ENCODE results near the gene NPB.
A peak's percentile ranks its signal among the peaks of the same experiment; 100 is the strongest.

NPB gene

GRCh38 chr17:81918832-81919545 is 17.0 kb downstream of the NPB start (continued):
- TF ChIP-seq ZNF24 (tag by site-specific recombination; IDR thresholded peaks at IDR 0.05): no peak

- Histone ChIP-seq H3K9me3 (ENCODE audit: control insufficient read depth, insufficient read depth, low read depth, low read length) (no peaks in the 10 kb centered on the region), H3K4me3 (ENCODE audit: low read depth, low read length) (no peak overlapping the region), H3K36me3 (ENCODE audit: control insufficient read depth in 2 of 2, insufficient read depth in 1 of 2, low read length in 2 of 2) (peaks cover 6 to 45% of the 10 kb centered on the region in 2 experiments; a peak in 1 of 3 replicates), H3K4me1 (ENCODE audit: control insufficient read depth, insufficient read depth, low read length) (0 out of 2 replicates have a peak, but pooled peaks cover 2% of the 10 kb centered on the region), H3K27ac (ENCODE audit: extremely low read depth, low read depth, low read length) (0 out of 2 replicates have a peak overlapping the region, but pooled peaks have one; percentile 1)
- peak; percentile 59; the same call in 1 of the 2 replicates for TF ChIP-seq GLIS2 (tag by site-specific recombination; IDR thresholded peaks at IDR 0.05)
- TF ChIP-seq ZNF837 (tag by site-specific recombination; IDR thresholded peaks at IDR 0.05): no peak
- peak; percentile 58; the same call in 1 of the 2 replicates for TF ChIP-seq GLIS1 (tag by site-specific recombination; IDR thresholded peaks at IDR 0.05)
- 0 out of 2 replicates have a peak, but pooled peaks have one; percentile 8 for TF ChIP-seq SP2 (tag by site-specific recombination; IDR thresholded peaks at IDR 0.05)
- TF ChIP-seq ZNF518A (tag by site-specific recombination; conservative IDR thresholded peaks at IDR 0.05; ENCODE audit: low read depth): no peak
- TF ChIP-seq ZFHX2 (tag by site-specific recombination; conservative IDR thresholded peaks at IDR 0.05): peak; percentile 73
- peak; percentile 81 for TF ChIP-seq EGR2 (tag by site-specific recombination; IDR thresholded peaks at IDR 0.05; ENCODE audit: low read depth)
- CTCF ChIA-PET: interaction anchor here (0.6 kb wide), 2 partner anchors 15 to 217 kb away, joined by 3 read pairs; no protein-coding TSS in a partner anchor
- POLR2A ChIA-PET: interaction anchor here (0.5 to 1.2 kb wide), 4 partner anchors 9 to 102 kb away, joined by 3 to 6 read pairs (median 4); partner anchors contain the start of genes CENPX, LRRC45 and PCYT2
Observed at GRCh38 chr17:81920612-81921536, 18.8 kb downstream of the NPB start.

GRCh38 chr17:81921537-81921862 is 19.5 kb downstream of the NPB start:
- peaks cover 6 to 41% of the 10 kb centered on the region in 2 experiments; a peak in 1 of 3 replicates for H3K36me3 ChIP-seq (ENCODE audit: control insufficient read depth in 2 of 2, insufficient read depth in 1 of 2, low read length in 2 of 2)
- POLR2A ChIA-PET: interaction anchor here (0.7 to 1.2 kb wide), 2 partner anchors 9 to 58 kb away, joined by 4 read pairs; partner anchors contain the start of gene PCYT2
- H3K4me1 ChIP-seq (ENCODE audit: control insufficient read depth, insufficient read depth, low read length): peaks cover 5% of the 10 kb centered on the region; the same call in 1 of the 2 replicates
- TF ChIP-seq ZNF843 (tag by site-specific recombination; IDR thresholded peaks at IDR 0.05) (no peak), GLIS2 (tag by site-specific recombination; IDR thresholded peaks at IDR 0.05) (no peak), ZNF362 (tag by site-specific recombination; IDR thresholded peaks at IDR 0.05) (peak; percentile 78), ZFP37 (tag by site-specific recombination; IDR thresholded peaks at IDR 0.05) (no peak), TRIM28 (IDR thresholded peaks at IDR 0.05; ENCODE audit: borderline replicate concordance, low read length) (no peak)
- H3K9me3 ChIP-seq (ENCODE audit: control insufficient read depth, insufficient read depth, low read depth, low read length): no peaks in the 10 kb centered on the region
- H3K4me3 ChIP-seq (ENCODE audit: low read depth, low read length): no peak overlapping the region
- CTCF ChIA-PET: interaction anchor here (0.6 kb wide), 2 partner anchors 14 to 217 kb away, joined by 3 read pairs; no protein-coding TSS in a partner anchor
- no peak overlapping the region for H3K27ac ChIP-seq (ENCODE audit: extremely low read depth, low read depth, low read length)
